Osteoblast (primary cell): ENCODE results near the gene COA1. TPM values are rescaled to one million over a fixed set of nuclear protein-coding genes. Genes with fewer than 3 reads are reported as not detected.
A peak's percentile ranks its signal among the peaks of the same experiment; 100 is the strongest.
"Not testable (repeated sequence)": the region's sequence is repeated elsewhere in the genome, so short reads cannot be mapped to it uniquely, and the experiment has no call there.

ENCODE experiments used
- DNase-seq: peaks from one replicate; pipeline ENCODE4 v3.0.0; 2011; ENCODE audit warnings: low spot score, mixed read lengths; ENCODE audit not compliant: insufficient read length; ENCODE audit errors: missing footprints
- H2AFZ ChIP-seq: 2 replicates; pipeline ENCODE4 v1.6.0; 2011; ENCODE audit warnings: mild to moderate bottlenecking, low read length
- H3K27ac ChIP-seq: 2 replicates; pipeline ENCODE4 v1.5.1; 2011; ENCODE audit warnings: mild to moderate bottlenecking, low read depth, low read length, moderate library complexity
- H3K27me3 ChIP-seq: 2 replicates; pipeline ENCODE4 v1.6.0; 2012; ENCODE audit warnings: mild to moderate bottlenecking, control low read depth, inconsistent platforms, low read length, moderate library complexity; ENCODE audit not compliant: insufficient read depth
- H3K36me3 ChIP-seq: 2 replicates; pipeline ENCODE4 v1.5.1; 2011; ENCODE audit warnings: mild to moderate bottlenecking, low read length, control low read depth, moderate library complexity; ENCODE audit not compliant: insufficient read depth
- H3K4me1 ChIP-seq: 2 replicates; pipeline ENCODE4 v1.5.1; 2011; ENCODE audit warnings: mild to moderate bottlenecking, low read length, control low read depth, moderate library complexity; ENCODE audit not compliant: insufficient read depth
- H3K4me2 ChIP-seq: 2 replicates; pipeline ENCODE4 v1.6.0; 2011; ENCODE audit warnings: mild to moderate bottlenecking, low read length; ENCODE audit not compliant: insufficient read depth
- H3K4me3 ChIP-seq: fragments of 200-600 bp; sonication (generic); 3 replicates; pipeline ENCODE4 v1.5.1; 2012; ENCODE audit warnings: mild to moderate bottlenecking, low read length, inconsistent platforms; ENCODE audit not compliant: insufficient read depth
- H3K79me2 ChIP-seq: 2 replicates; pipeline ENCODE4 v1.6.0; 2012; ENCODE audit warnings: mild to moderate bottlenecking, low read length, control low read depth, inconsistent platforms; ENCODE audit not compliant: insufficient read depth
- H3K9me3 ChIP-seq: 2 replicates; pipeline ENCODE4 v1.5.1; 2011; ENCODE audit warnings: low read depth, low read length, control low read depth
- H4K20me1 ChIP-seq: 2 replicates; pipeline ENCODE4 v1.6.0; 2012; ENCODE audit warnings: mild to moderate bottlenecking, low read length, control low read depth; ENCODE audit not compliant: insufficient read depth
- total RNA-seq: library from RNA; depleted of rRNA; stranded (reverse); fragments of >200 nt; gene quantifications from 2 replicates; pipeline ENCODE4 v1.2.3, GENCODE V29; 2012
- TF ChIP-seq, protein P1 (sequence below): IDR thresholded peaks from 2 replicates; pipeline ENCODE4 v1.5.1; 2011; ENCODE audit warnings: mild to moderate bottlenecking, low read depth, low read length, moderate library complexity; ENCODE audit errors: extremely low read depth

The COA1 gene, protein sequence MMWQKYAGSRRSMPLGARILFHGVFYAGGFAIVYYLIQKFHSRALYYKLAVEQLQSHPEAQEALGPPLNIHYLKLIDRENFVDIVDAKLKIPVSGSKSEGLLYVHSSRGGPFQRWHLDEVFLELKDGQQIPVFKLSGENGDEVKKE
- total RNA-seq: 34.0 and 39.2 TPM in 2 replicates

DNA sequence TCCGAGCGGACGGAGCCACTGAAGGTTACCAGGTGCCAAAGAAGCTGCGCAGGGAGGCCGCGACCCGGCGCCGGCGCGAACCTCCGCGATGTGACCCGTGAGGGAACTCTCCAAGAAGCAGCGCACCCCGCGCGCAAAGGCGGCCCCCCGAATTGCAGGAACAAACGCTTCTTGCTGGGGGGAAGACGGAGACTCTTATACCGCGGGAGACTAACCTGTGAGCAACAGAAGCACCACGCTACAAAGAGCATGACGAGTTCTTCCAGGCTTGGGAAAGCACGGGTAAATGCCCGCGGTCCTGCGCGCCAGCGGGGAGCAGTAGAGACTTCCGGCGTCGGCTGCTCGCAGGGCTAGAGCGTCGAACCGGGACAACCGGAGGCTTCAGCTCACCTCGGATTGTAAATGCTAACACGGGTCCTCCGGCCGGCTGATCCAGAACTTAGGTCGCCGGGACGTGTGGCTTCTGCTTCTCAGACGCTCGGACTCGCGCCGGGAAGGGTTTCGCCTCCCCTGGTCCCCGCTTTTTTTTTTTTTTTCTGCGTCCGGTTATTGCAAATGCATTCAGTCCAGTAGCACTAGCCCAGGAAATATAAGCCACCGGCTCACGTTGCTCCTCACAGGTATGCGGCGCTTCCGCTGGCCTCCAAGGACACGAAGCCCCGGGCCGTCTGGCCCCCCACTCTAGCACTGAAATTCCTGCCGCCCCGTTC is at the start of gene COA1:
COA1 (minus strand) TSS at position 310 of the 710 bp plus-strand sequence. CDS start 80,909 bp downstream, outside the sequence.
- Histone ChIP-seq H4K20me1 (no peaks in the 10 kb centered on the region), H3K27ac (peak within 1 kb of the TSS; percentile 54), H2AFZ (peak within 1 kb of the TSS; percentile 96), H3K79me2 (peaks cover 47% of the 10 kb centered on the region), H3K36me3 (no peaks in the 10 kb centered on the region), H3K4me2 (peak within 1 kb of the TSS; percentile 86), H3K9me3 (no peaks in the 10 kb centered on the region), H3K4me1 (peaks cover 14% of the 10 kb centered on the region), H3K27me3 (no peaks in the 10 kb centered on the region), H3K4me3 (peak within 1 kb of the TSS; percentile 93)
- peak; percentile 92 for DNase-seq
- TF ChIP-seq, protein P1, sequence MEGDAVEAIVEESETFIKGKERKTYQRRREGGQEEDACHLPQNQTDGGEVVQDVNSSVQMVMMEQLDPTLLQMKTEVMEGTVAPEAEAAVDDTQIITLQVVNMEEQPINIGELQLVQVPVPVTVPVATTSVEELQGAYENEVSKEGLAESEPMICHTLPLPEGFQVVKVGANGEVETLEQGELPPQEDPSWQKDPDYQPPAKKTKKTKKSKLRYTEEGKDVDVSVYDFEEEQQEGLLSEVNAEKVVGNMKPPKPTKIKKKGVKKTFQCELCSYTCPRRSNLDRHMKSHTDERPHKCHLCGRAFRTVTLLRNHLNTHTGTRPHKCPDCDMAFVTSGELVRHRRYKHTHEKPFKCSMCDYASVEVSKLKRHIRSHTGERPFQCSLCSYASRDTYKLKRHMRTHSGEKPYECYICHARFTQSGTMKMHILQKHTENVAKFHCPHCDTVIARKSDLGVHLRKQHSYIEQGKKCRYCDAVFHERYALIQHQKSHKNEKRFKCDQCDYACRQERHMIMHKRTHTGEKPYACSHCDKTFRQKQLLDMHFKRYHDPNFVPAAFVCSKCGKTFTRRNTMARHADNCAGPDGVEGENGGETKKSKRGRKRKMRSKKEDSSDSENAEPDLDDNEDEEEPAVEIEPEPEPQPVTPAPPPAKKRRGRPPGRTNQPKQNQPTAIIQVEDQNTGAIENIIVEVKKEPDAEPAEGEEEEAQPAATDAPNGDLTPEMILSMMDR: no peak

GRCh38 chr7:43778293-43779044 is 49.1 kb upstream of the COA1 start:
- H3K27me3 ChIP-seq, H3K4me1 ChIP-seq, H3K79me2 ChIP-seq, H3K4me2 ChIP-seq, H2AFZ ChIP-seq, H3K27ac ChIP-seq, H4K20me1 ChIP-seq, H3K4me3 ChIP-seq, H3K36me3 ChIP-seq, DNase-seq, H3K9me3 ChIP-seq: not testable (repeated sequence)

- H3K4me1 ChIP-seq, H3K27ac ChIP-seq, H3K36me3 ChIP-seq, H4K20me1 ChIP-seq, H3K4me2 ChIP-seq, H3K79me2 ChIP-seq, H3K27me3 ChIP-seq, DNase-seq, H2AFZ ChIP-seq, H3K4me3 ChIP-seq, H3K9me3 ChIP-seq: not testable (repeated sequence)
Measured at GRCh38 chr7:43775255-43775654, 45.9 kb upstream of the COA1 start.

DNA sequence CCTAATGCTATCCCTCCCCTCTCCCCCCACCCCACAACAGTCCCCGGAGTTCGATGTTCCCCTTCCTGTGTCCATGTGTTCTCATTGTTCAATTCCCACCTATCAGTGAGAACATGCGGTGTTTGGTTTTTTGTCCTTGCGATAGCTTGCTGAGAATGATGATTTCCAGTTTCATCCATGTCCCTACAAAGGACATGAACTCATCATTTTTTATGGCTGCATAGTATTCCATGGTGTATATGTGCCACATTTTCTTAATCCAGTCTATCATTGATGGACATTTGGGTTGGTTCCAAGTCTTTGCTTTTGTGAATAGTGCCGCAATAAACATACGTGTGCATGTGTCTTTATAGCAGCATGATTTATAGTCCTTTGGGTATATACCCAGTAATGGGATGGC is 43.9 kb upstream of the COA1 start:
- H3K27ac ChIP-seq, H3K36me3 ChIP-seq, H3K4me1 ChIP-seq, DNase-seq, H2AFZ ChIP-seq, H3K79me2 ChIP-seq, H3K4me2 ChIP-seq, H3K9me3 ChIP-seq, H3K27me3 ChIP-seq, H4K20me1 ChIP-seq, H3K4me3 ChIP-seq: not testable (repeated sequence)

GRCh38 chr7:43771573-43771972 is 42.2 kb upstream of the COA1 start:
- H4K20me1 ChIP-seq: peaks cover 8% of the 10 kb centered on the region
- H3K79me2 ChIP-seq: no peaks in the 10 kb centered on the region
- H3K4me2 ChIP-seq: no peak overlapping the region
- H3K27me3 ChIP-seq: no peaks in the 10 kb centered on the region
- H2AFZ ChIP-seq: no peak overlapping the region
- no peaks in the 10 kb centered on the region for H3K4me1 ChIP-seq
- H3K9me3 ChIP-seq: no peaks in the 10 kb centered on the region
- TF ChIP-seq, protein P1: no peak
- no peak overlapping the region for H3K27ac ChIP-seq
- H3K36me3 ChIP-seq: no peaks in the 10 kb centered on the region
- no peak for DNase-seq
- H3K4me3 ChIP-seq: no peak overlapping the region
